ENCODE data around the gene RASAL2.

Gene RASAL2

DNA sequence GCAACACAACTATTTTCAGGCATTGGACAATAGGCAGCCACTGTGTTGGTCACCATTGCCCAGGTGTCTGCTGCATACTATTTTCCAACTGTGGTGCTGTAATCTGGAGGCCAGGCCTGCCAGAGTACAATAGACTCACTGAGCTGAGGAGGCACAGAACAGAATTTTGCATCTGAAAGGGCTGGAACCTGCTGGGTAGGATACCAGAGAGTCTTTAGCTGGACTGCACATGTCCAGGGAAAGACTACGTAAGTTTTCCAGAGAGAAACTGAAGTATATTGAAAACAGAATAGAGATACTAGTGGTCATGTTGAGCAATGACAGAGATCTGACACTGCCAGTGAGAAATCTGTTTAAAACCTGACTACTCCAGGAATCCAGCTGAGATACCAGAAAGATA lies 200.8 kb downstream of the RASAL2 start:
- Histone ChIP-seq H2AFZ (ENCODE audit: low read depth, low read length) (no peak overlapping the region), H3K4me1 (ENCODE audit: low read length) (no peaks in the 10 kb centered on the region; the same call in 1 of the 2 replicates), H3K79me2 (ENCODE audit: low read length) (no peaks in the 10 kb centered on the region), H3K27me3 (ENCODE audit: low read depth, low read length) (no peaks in the 10 kb centered on the region), H3K9me3 (ENCODE audit: insufficient read depth, low read length) (no peaks in the 10 kb centered on the region), H3K9ac (ENCODE audit: low read length) (no peak overlapping the region), H3K4me2 (ENCODE audit: low read length) (no peak overlapping the region), H3K4me3 (ENCODE audit: low read length) (no peak overlapping the region), H4K20me1 (ENCODE audit: insufficient read depth, low read length) (no peaks in the 10 kb centered on the region), H3K36me3 (replicated peaks; ENCODE audit: low read depth, low read length) (no peaks in the 10 kb centered on the region), H3K27ac (ENCODE audit: low read length) (no peak overlapping the region)
- TF ChIP-seq EZH2phosphoT487 (IDR thresholded peaks at IDR 0.05; ENCODE audit: low read depth), result no peak
- TF ChIP-seq, protein P1, sequence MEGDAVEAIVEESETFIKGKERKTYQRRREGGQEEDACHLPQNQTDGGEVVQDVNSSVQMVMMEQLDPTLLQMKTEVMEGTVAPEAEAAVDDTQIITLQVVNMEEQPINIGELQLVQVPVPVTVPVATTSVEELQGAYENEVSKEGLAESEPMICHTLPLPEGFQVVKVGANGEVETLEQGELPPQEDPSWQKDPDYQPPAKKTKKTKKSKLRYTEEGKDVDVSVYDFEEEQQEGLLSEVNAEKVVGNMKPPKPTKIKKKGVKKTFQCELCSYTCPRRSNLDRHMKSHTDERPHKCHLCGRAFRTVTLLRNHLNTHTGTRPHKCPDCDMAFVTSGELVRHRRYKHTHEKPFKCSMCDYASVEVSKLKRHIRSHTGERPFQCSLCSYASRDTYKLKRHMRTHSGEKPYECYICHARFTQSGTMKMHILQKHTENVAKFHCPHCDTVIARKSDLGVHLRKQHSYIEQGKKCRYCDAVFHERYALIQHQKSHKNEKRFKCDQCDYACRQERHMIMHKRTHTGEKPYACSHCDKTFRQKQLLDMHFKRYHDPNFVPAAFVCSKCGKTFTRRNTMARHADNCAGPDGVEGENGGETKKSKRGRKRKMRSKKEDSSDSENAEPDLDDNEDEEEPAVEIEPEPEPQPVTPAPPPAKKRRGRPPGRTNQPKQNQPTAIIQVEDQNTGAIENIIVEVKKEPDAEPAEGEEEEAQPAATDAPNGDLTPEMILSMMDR (IDR thresholded peaks at IDR 0.05; ENCODE audit: low read depth, low read length), result no peak

DNA sequence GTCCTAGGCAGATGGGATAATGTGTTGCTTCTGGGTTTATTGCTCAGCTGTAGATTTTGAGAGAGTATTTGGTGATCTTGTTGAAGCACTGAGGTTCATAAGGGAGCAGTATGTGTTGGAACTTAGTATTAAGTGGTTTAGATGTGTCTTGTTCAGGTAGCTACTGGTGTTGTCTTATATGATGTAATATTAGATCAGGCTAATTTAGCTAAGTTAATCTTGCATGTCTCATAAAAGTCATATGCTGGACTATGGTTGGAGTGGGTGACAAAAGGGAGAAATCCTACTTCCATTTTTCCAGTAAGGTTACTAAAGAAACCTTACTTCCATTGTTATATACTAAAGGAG lies 206.4 kb downstream of the RASAL2 start:
- H3K9me3 ChIP-seq (ENCODE audit: insufficient read depth, low read length), result no peaks in the 10 kb centered on the region
- H3K27me3 ChIP-seq (ENCODE audit: low read depth, low read length), result peaks cover under 1% of the 10 kb centered on the region; the same call in 1 of the 2 replicates
- H3K9ac ChIP-seq (ENCODE audit: low read length), result no peak overlapping the region
- no peak overlapping the region for H3K4me2 ChIP-seq (ENCODE audit: low read length)
- TF ChIP-seq, protein P1 (IDR thresholded peaks at IDR 0.05; ENCODE audit: low read depth, low read length), result no peak
- no peak for TF ChIP-seq EZH2phosphoT487 (IDR thresholded peaks at IDR 0.05; ENCODE audit: low read depth)
- no peaks in the 10 kb centered on the region for H3K36me3 ChIP-seq (replicated peaks; ENCODE audit: low read depth, low read length)
- no peak overlapping the region for H3K4me3 ChIP-seq (ENCODE audit: low read length)
- H3K4me1 ChIP-seq (ENCODE audit: low read length), result peaks cover 4% of the 10 kb centered on the region
- H2AFZ ChIP-seq (ENCODE audit: low read depth, low read length), result no peak overlapping the region
- no peaks in the 10 kb centered on the region for H4K20me1 ChIP-seq (ENCODE audit: insufficient read depth, low read length)
- H3K27ac ChIP-seq (ENCODE audit: low read length), result no peak overlapping the region
- no peaks in the 10 kb centered on the region for H3K79me2 ChIP-seq (ENCODE audit: low read length)

DNA sequence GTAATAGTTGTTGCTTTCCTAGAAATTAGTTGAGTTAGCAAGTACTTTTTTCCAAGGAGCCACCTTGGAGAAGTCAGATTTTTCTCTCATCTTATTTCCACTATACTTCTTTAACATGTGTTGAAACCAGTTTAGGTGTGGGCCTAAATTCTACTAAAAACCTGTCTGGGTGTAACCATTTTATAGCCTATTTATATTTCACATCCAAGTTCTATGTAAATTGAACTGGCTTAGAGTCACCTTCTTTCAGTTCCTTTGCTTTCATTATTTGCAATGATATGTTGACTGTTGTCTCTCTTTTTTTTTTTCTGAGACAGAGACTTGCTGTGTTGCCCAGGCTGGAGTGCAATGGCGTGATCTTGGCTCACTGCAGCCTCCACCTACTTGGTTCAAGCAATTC lies 207.2 kb downstream of the RASAL2 start:
- no peak overlapping the region for H3K9ac ChIP-seq (ENCODE audit: low read length)
- H3K4me1 ChIP-seq (ENCODE audit: low read length), result peaks cover 4% of the 10 kb centered on the region
- no peak overlapping the region for H3K4me2 ChIP-seq (ENCODE audit: low read length)
- H3K27ac ChIP-seq (ENCODE audit: low read length), result no peak overlapping the region
- no peak for TF ChIP-seq EZH2phosphoT487 (IDR thresholded peaks at IDR 0.05; ENCODE audit: low read depth)
- TF ChIP-seq, protein P1 (IDR thresholded peaks at IDR 0.05; ENCODE audit: low read depth, low read length), result no peak
- H3K27me3 ChIP-seq (ENCODE audit: low read depth, low read length), result peaks cover 5% of the 10 kb centered on the region; the same call in 1 of the 2 replicates
- H3K36me3 ChIP-seq (replicated peaks; ENCODE audit: low read depth, low read length), result no peaks in the 10 kb centered on the region
- H3K79me2 ChIP-seq (ENCODE audit: low read length), result no peaks in the 10 kb centered on the region
- H2AFZ ChIP-seq (ENCODE audit: low read depth, low read length), result no peak overlapping the region
- no peak overlapping the region for H3K4me3 ChIP-seq (ENCODE audit: low read length)
- no peaks in the 10 kb centered on the region for H4K20me1 ChIP-seq (ENCODE audit: insufficient read depth, low read length)
- H3K9me3 ChIP-seq (ENCODE audit: insufficient read depth, low read length), result no peaks in the 10 kb centered on the region

DNA sequence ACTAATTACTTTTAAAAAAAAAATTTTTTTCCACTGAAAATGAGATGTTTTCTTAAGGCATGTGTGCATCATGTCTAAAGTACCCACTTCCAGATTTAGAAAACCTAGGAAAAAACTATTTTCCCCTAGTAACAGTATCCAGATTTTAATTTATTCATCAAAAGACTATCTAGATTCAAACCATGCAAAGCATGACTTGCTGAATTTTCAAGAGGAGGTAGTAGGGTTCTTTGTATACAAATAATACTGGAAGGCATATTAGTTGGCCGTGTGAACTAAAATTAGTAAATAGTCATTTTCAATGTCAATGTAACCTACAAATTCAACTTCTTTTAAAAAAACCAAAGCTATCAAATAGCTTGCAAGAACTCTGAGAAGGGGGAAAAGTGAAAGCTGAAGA lies 213.4 kb downstream of the RASAL2 start:
- Histone ChIP-seq H3K4me3 (ENCODE audit: low read length) (no peak overlapping the region), H3K4me1 (ENCODE audit: low read length) (no peaks in the 10 kb centered on the region), H2AFZ (ENCODE audit: low read depth, low read length) (no peak overlapping the region), H3K27me3 (ENCODE audit: low read depth, low read length) (peaks cover 17% of the 10 kb centered on the region), H3K4me2 (ENCODE audit: low read length) (no peak overlapping the region), H3K9me3 (ENCODE audit: insufficient read depth, low read length) (no peaks in the 10 kb centered on the region), H3K9ac (ENCODE audit: low read length) (no peak overlapping the region), H3K36me3 (replicated peaks; ENCODE audit: low read depth, low read length) (no peaks in the 10 kb centered on the region), H4K20me1 (ENCODE audit: insufficient read depth, low read length) (no peaks in the 10 kb centered on the region), H3K79me2 (ENCODE audit: low read length) (no peaks in the 10 kb centered on the region), H3K27ac (ENCODE audit: low read length) (no peak overlapping the region)
- TF ChIP-seq, protein P1 (IDR thresholded peaks at IDR 0.05; ENCODE audit: low read depth, low read length), result no peak
- TF ChIP-seq EZH2phosphoT487 (IDR thresholded peaks at IDR 0.05; ENCODE audit: low read depth), result no peak
